Measurements from ENCODE around the gene CLEC11A.
"Not testable (repeated sequence)": the region's sequence is repeated elsewhere in the genome, so short reads cannot be mapped to it uniquely, and the experiment has no call there.

The CLEC11A gene

DNA sequence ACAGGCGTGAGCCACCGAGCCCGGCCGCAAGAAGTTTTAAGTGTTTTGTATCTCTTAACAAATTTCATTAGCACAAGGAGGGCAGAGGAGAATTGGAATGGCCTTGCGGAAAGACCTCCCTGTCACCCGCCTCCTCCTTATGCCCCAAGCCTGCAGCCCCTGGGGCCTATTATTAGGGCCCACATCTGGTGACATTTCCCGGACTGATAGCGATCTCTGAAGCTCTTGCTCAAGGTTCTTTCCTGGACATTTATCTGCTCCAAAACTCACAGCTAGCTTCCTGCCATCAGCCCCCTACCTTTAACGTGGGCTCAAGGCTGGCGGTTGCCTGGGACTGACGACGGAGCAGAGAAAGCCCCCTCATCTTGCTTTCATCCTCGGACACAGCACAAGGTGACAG, 40.4 kb downstream of the CLEC11A start:
- not testable (repeated sequence) for H3K9me3 ChIP-seq (ENCODE audit: control insufficient read depth in 2 of 2, low read length in 2 of 2); H3K27ac ChIP-seq (ENCODE audit: low read length); H3K36me3 ChIP-seq (ENCODE audit: control insufficient read depth in 2 of 2, insufficient read depth in 2 of 2, low read length in 2 of 2); H3K27me3 ChIP-seq (ENCODE audit: control insufficient read depth in 1 of 2, insufficient read depth in 2 of 2, low read length in 2 of 2); H3K4me1 ChIP-seq (ENCODE audit: control insufficient read depth, insufficient read depth, low read length); H3K4me3 ChIP-seq (ENCODE audit: low read length in 2 of 2); H3K9ac ChIP-seq (ENCODE audit: low read length in 2 of 2)

DNA sequence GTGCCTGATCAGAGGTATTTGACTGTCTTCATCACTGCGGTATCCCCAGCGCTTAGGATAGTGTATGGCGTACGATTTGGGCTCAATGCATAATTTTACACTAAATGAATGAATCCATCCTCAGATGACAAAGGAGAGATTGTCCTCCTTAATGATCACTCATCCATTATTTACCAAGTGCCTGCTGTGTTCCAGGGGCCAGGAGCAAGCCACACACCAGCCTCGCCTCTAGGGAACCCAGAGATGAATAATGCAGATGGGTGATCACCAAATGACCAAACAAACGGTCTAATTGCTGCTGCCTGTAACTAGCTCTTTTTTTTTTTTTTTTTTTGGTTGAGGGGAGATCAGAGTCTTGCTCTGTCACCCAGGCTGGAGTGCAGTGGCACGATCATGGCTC, 41.2 kb downstream of the CLEC11A start:
- Histone ChIP-seq H3K4me3 (ENCODE audit: low read length in 2 of 2) (no peak overlapping the region), H3K4me1 (ENCODE audit: control insufficient read depth, insufficient read depth, low read length) (no peaks in the 10 kb centered on the region), H3K9me3 (ENCODE audit: control insufficient read depth in 2 of 2, low read length in 2 of 2) (no peaks in the 10 kb centered on the region), H3K27me3 (ENCODE audit: control insufficient read depth in 1 of 2, insufficient read depth in 2 of 2, low read length in 2 of 2) (peaks cover 0 to 3% of the 10 kb centered on the region in 2 donors), H3K9ac (ENCODE audit: low read length in 2 of 2) (no peak overlapping the region), H3K36me3 (ENCODE audit: control insufficient read depth in 2 of 2, insufficient read depth in 2 of 2, low read length in 2 of 2) (no peaks in the 10 kb centered on the region), H3K27ac (ENCODE audit: low read length) (no peak overlapping the region)

DNA sequence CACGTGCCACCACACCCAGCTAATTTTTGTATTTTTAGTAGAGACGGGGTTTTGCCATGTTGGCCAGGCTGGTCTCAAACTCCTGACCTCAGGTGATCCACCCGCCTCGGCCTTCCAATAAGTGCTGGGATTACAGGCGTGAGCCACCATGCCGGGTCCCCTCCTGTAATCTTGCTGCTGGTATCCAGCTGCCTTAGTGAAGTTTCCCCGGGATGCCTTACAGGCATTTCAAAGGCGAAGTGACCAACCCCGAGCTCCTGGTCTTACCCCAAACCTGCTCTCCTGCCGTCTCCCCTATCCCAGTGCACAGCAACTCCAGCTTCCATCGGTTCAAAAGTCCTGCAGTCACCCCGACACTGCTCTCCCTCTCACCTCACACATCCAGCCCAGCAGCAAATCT, 43.6 kb downstream of the CLEC11A start:
- not testable (repeated sequence) for H3K4me3 ChIP-seq (ENCODE audit: low read length in 2 of 2); H3K27me3 ChIP-seq (ENCODE audit: control insufficient read depth in 1 of 2, insufficient read depth in 2 of 2, low read length in 2 of 2); H3K36me3 ChIP-seq (ENCODE audit: control insufficient read depth in 2 of 2, insufficient read depth in 2 of 2, low read length in 2 of 2); H3K9me3 ChIP-seq (ENCODE audit: control insufficient read depth in 2 of 2, low read length in 2 of 2); H3K27ac ChIP-seq (ENCODE audit: low read length); H3K4me1 ChIP-seq (ENCODE audit: control insufficient read depth, insufficient read depth, low read length); H3K9ac ChIP-seq (ENCODE audit: low read length in 2 of 2)

DNA sequence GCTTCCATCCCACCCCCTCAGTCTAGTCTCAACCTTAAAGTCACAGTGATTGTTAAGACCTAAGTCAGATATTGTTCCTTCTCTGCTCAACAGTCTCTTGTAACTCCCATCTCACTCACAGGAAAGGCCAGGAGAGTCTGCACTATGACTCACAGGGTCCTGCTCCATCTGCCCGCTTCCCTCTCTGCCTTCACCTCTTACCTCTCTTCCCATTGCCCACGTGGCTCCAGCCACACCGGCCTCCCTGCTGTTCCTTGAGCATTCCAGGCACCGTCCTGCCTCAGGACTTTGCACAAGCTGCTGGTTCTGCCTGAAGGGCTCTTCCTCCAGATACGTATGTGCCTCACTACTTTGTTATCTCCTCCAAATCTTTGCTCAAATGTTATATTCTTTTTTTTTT, 44.1 kb downstream of the CLEC11A start:
- not testable (repeated sequence) for H3K9me3 ChIP-seq (ENCODE audit: control insufficient read depth in 2 of 2, low read length in 2 of 2); H3K4me1 ChIP-seq (ENCODE audit: control insufficient read depth, insufficient read depth, low read length); H3K27me3 ChIP-seq (ENCODE audit: control insufficient read depth in 1 of 2, insufficient read depth in 2 of 2, low read length in 2 of 2); H3K27ac ChIP-seq (ENCODE audit: low read length); H3K4me3 ChIP-seq (ENCODE audit: low read length in 2 of 2); H3K9ac ChIP-seq (ENCODE audit: low read length in 2 of 2); H3K36me3 ChIP-seq (ENCODE audit: control insufficient read depth in 2 of 2, insufficient read depth in 2 of 2, low read length in 2 of 2)

DNA sequence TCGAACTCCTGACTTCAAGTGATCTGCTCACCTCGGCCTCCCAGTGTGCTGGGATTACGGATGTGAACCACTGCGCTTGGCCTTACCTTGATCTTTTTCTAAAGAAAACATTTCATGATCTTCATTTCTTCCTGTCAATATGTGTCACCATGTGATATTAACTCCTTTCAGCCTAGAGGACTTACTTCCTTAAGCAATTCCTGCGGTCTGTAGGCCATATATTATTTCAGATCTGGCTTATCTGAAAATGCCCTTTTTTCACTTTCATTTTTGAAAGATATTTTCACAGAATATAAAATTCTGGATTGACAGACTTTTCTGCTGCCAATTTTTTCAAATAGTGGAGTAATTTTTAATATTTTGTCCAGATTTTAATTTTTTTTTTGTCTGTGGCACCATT, 45.1 kb downstream of the CLEC11A start:
- Histone ChIP-seq H3K27me3 (ENCODE audit: control insufficient read depth in 1 of 2, insufficient read depth in 2 of 2, low read length in 2 of 2) (peaks cover 0 to 12% of the 10 kb centered on the region in 2 donors), H3K9ac (ENCODE audit: low read length in 2 of 2) (no peak overlapping the region)

DNA sequence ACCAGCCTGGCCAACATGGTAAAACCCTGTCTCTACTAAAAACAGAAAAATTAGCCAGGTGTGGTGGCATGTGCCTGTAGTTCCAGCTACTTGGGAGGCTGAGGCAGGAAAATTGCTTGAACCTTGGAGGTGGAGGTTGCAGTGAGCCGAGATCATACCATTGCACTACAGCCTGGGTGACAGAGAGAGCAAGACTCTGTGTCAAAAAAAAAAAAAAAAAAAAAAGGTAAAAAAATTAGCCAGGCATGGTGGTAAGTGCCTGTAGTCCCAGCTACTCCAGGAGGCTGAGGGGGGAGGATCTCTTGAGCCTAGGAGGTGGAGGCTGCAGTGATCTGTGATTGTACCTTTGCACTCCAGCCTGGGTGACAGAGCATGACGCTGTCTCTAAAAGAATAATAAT, 47.0 kb downstream of the CLEC11A start, which contains the start of gene GPR32:
Gene GPR32, plus strand, starts transcription at position 301 of the 400 bp plus-strand sequence. CDS start 137 bp downstream, outside the sequence.
- H3K9me3 ChIP-seq (ENCODE audit: control insufficient read depth in 2 of 2, low read length in 2 of 2); H3K4me1 ChIP-seq (ENCODE audit: control insufficient read depth, insufficient read depth, low read length); H3K27ac ChIP-seq (ENCODE audit: low read length); H3K36me3 ChIP-seq (ENCODE audit: control insufficient read depth in 2 of 2, insufficient read depth in 2 of 2, low read length in 2 of 2); H3K4me3 ChIP-seq (ENCODE audit: low read length in 2 of 2); H3K9ac ChIP-seq (ENCODE audit: low read length in 2 of 2): not testable (repeated sequence)
- peaks cover 3 to 15% of the 10 kb centered on the region in 2 donors for H3K27me3 ChIP-seq (ENCODE audit: control insufficient read depth in 1 of 2, insufficient read depth in 2 of 2, low read length in 2 of 2)

More for the DNA sequence above, 45.1 kb downstream of the CLEC11A start:
- Histone ChIP-seq H3K27ac (ENCODE audit: low read length) (no peak overlapping the region), H3K36me3 (ENCODE audit: control insufficient read depth in 2 of 2, insufficient read depth in 2 of 2, low read length in 2 of 2) (no peaks in the 10 kb centered on the region), H3K9me3 (ENCODE audit: control insufficient read depth in 2 of 2, low read length in 2 of 2) (peaks cover 3 to 5% of the 10 kb centered on the region in 2 donors), H3K4me3 (ENCODE audit: low read length in 2 of 2) (no peak overlapping the region), H3K4me1 (ENCODE audit: control insufficient read depth, insufficient read depth, low read length) (no peaks in the 10 kb centered on the region)

DNA sequence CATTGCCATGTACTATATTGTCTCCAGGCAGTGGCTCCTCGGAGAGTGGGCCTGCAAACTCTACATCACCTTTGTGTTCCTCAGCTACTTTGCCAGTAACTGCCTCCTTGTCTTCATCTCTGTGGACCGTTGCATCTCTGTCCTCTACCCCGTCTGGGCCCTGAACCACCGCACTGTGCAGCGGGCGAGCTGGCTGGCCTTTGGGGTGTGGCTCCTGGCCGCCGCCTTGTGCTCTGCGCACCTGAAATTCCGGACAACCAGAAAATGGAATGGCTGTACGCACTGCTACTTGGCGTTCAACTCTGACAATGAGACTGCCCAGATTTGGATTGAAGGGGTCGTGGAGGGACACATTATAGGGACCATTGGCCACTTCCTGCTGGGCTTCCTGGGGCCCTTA, 47.7 kb downstream of the CLEC11A start:
- peaks cover 3 to 5% of the 10 kb centered on the region in 2 donors for H3K9me3 ChIP-seq (ENCODE audit: control insufficient read depth in 2 of 2, low read length in 2 of 2)
- H3K27me3 ChIP-seq (ENCODE audit: control insufficient read depth in 1 of 2, insufficient read depth in 2 of 2, low read length in 2 of 2), result peaks cover 3 to 15% of the 10 kb centered on the region in 2 donors

DNA sequence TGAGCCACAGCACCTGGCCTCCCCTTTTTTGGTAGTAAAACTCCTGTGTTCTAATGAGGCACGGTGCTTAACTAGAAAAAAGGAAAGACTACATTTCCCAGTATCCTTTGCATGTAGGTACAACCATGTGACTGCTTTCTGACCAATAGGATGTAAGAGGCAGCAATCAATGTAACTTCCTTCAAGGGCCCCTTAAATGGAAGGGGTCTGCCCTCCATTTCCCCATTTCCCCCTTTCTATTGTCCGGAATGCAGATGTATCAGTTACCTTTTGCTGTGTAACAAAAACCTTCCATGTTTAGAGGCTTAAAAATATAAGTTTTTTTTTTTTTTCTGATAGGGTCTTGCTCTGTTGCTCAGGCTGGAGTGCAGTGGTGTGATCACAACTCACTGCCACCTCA, 49.3 kb downstream of the CLEC11A start:
- no peaks in the 10 kb centered on the region for H3K36me3 ChIP-seq (ENCODE audit: control insufficient read depth in 2 of 2, insufficient read depth in 2 of 2, low read length in 2 of 2)
- peaks cover 3 to 5% of the 10 kb centered on the region in 2 donors for H3K9me3 ChIP-seq (ENCODE audit: control insufficient read depth in 2 of 2, low read length in 2 of 2)
- H3K27me3 ChIP-seq (ENCODE audit: control insufficient read depth in 1 of 2, insufficient read depth in 2 of 2, low read length in 2 of 2), result peaks cover 4 to 16% of the 10 kb centered on the region in 2 donors
- no peaks in the 10 kb centered on the region for H3K4me1 ChIP-seq (ENCODE audit: control insufficient read depth, insufficient read depth, low read length)
- H3K9ac ChIP-seq (ENCODE audit: low read length in 2 of 2), result no peak overlapping the region
- H3K27ac ChIP-seq (ENCODE audit: low read length), result no peak overlapping the region
- H3K4me3 ChIP-seq (ENCODE audit: low read length in 2 of 2), result no peak overlapping the region

More for the DNA sequence above, 47.7 kb downstream of the CLEC11A start:
- no peak overlapping the region for H3K4me3 ChIP-seq (ENCODE audit: low read length in 2 of 2)
- H3K27ac ChIP-seq (ENCODE audit: low read length), result no peak overlapping the region
- no peaks in the 10 kb centered on the region for H3K36me3 ChIP-seq (ENCODE audit: control insufficient read depth in 2 of 2, insufficient read depth in 2 of 2, low read length in 2 of 2)
- H3K9ac ChIP-seq (ENCODE audit: low read length in 2 of 2), result no peak overlapping the region
- no peaks in the 10 kb centered on the region for H3K4me1 ChIP-seq (ENCODE audit: control insufficient read depth, insufficient read depth, low read length)

DNA sequence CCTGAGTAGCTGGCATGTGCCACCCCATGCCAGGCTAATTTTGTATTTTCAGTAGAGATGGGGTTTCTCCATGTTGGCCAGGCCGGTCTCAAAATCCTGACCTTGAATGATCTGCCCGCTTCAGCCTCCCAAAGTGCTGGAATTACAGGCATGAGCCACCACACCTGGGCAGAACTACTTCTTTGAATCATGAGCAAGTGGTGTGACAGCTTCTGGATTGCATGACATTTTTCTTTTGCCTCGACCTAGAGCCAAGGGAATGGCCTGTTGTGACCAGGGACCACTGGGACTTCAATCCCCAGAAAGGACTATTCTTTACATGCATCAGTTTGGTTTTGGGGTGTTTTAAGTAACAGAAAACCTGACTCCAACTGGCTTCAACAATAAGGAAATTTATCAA, 49.7 kb downstream of the CLEC11A start:
- H3K27me3 ChIP-seq (ENCODE audit: control insufficient read depth in 1 of 2, insufficient read depth in 2 of 2, low read length in 2 of 2), result peaks cover 9 to 20% of the 10 kb centered on the region in 2 donors
- H3K27ac ChIP-seq (ENCODE audit: low read length); H3K9me3 ChIP-seq (ENCODE audit: control insufficient read depth in 2 of 2, low read length in 2 of 2); H3K4me3 ChIP-seq (ENCODE audit: low read length in 2 of 2); H3K9ac ChIP-seq (ENCODE audit: low read length in 2 of 2); H3K4me1 ChIP-seq (ENCODE audit: control insufficient read depth, insufficient read depth, low read length); H3K36me3 ChIP-seq (ENCODE audit: control insufficient read depth in 2 of 2, insufficient read depth in 2 of 2, low read length in 2 of 2): not testable (repeated sequence)

DNA sequence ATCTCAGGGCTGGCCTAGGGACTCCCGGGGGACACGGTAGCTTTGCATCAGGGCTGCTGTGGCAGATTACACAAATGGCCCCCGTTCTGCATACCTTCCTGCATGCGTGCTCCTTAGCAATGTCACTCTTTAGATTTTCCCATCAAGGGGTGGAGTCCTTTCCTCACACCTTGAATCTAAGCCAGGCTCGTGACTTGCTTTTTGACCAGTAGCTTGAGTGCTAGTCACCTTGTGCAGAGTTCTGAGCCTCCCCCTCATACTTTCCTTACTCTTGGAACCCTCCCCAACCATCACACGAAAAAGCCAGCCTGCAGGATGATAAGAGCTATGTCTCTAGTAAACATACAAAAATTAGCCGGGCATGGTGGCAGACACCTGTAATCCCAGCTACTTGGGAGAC, 50.3 kb downstream of the CLEC11A start:
- H3K4me3 ChIP-seq (ENCODE audit: low read length in 2 of 2); H3K27ac ChIP-seq (ENCODE audit: low read length); H3K4me1 ChIP-seq (ENCODE audit: control insufficient read depth, insufficient read depth, low read length); H3K36me3 ChIP-seq (ENCODE audit: control insufficient read depth in 2 of 2, insufficient read depth in 2 of 2, low read length in 2 of 2); H3K9me3 ChIP-seq (ENCODE audit: control insufficient read depth in 2 of 2, low read length in 2 of 2); H3K9ac ChIP-seq (ENCODE audit: low read length in 2 of 2): not testable (repeated sequence)
- H3K27me3 ChIP-seq (ENCODE audit: control insufficient read depth in 1 of 2, insufficient read depth in 2 of 2, low read length in 2 of 2), result peaks cover 14 to 25% of the 10 kb centered on the region in 2 donors
